HepG2 (cell line): ENCODE data around the gene DDAH1. TPM values are rescaled to one million over a fixed set of nuclear protein-coding genes. Genes with fewer than 3 reads are reported as not detected.

Experiments used
- CCDC6 ChIP-seq: sonication (generic); formaldehyde crosslinking; IDR thresholded peaks from 2 replicates; pipeline ENCODE4 v1.8.1; 2022; ENCODE audit warnings: mild to moderate bottlenecking, missing genetic modification reagents, moderate library complexity
- GTF3A ChIP-seq: sonication (generic); formaldehyde crosslinking; conservative IDR thresholded peaks from 2 replicates; pipeline ENCODE4 v1.4.0; 2020; ENCODE audit warnings: mild to moderate bottlenecking, missing genetic modification reagents
- HDAC6 ChIP-seq: fragments of 200-600 bp; sonication (generic); IDR thresholded peaks from 2 replicates; pipeline ENCODE4 v1.7.0; 2017; ENCODE audit warnings: mild to moderate bottlenecking, antibody characterized with exemption, low read length, low read depth
- NBN ChIP-seq: fragments of 450-650 bp; conservative IDR thresholded peaks from 2 replicates; pipeline ENCODE4 v1.6.1; 2017
- NR3C1 ChIP-seq: sonication (generic); formaldehyde crosslinking; IDR thresholded peaks from 2 replicates; pipeline ENCODE4 v1.4.0; 2020; ENCODE audit warnings: missing genetic modification reagents
- PAX8 ChIP-seq: sonication (generic); formaldehyde crosslinking; IDR thresholded peaks from 2 replicates; pipeline ENCODE4 v1.8.0; 2022; ENCODE audit warnings: mild to moderate bottlenecking, missing genetic modification reagents, borderline replicate concordance
- PCBP2 ChIP-seq: fragments of 200-400 bp; formaldehyde crosslinking; optimal IDR thresholded peaks from 2 replicates; pipeline ENCODE3; 2018; ENCODE audit warnings: low read length, low read depth; ENCODE audit not compliant: poor library complexity, severe bottlenecking
- PLRG1 ChIP-seq: fragments of 450-650 bp; conservative IDR thresholded peaks from 2 replicates; pipeline ENCODE4 v1.6.1; 2016
- POLR2G ChIP-seq: fragments of 200-400 bp; formaldehyde crosslinking; IDR thresholded peaks from 2 replicates; pipeline ENCODE4 v1.6.1; 2018; ENCODE audit warnings: mild to moderate bottlenecking, low read depth, low read length, moderate library complexity
- SRSF1 ChIP-seq: fragments of 200-400 bp; formaldehyde crosslinking; optimal IDR thresholded peaks from 2 replicates; pipeline ENCODE3; 2017; ENCODE audit warnings: mild to moderate bottlenecking, low read depth, low read length, moderate library complexity
- ZC3H13 ChIP-seq: sonication (generic); formaldehyde crosslinking; IDR thresholded peaks from 2 replicates; pipeline ENCODE4 v1.8.1; 2023; ENCODE audit warnings: mild to moderate bottlenecking, missing genetic modification reagents, moderate library complexity
- ZNF232 ChIP-seq: sonication (generic); formaldehyde crosslinking; IDR thresholded peaks from 2 replicates; pipeline ENCODE4 v1.4.0; 2020; ENCODE audit warnings: missing genetic modification reagents, borderline replicate concordance
- ZNF280B ChIP-seq: sonication (generic); formaldehyde crosslinking; IDR thresholded peaks from 2 replicates; pipeline ENCODE4 v1.5.0; 2020; ENCODE audit warnings: missing genetic modification reagents, mild to moderate bottlenecking, borderline replicate concordance
- ZNF800 ChIP-seq: sonication (generic); formaldehyde crosslinking; IDR thresholded peaks from 2 replicates; pipeline ENCODE4 v1.4.0; 2020; ENCODE audit warnings: missing genetic modification reagents
- polyA plus RNA-seq, 8 experiments: library from polyadenylated mRNA; depleted of rRNA in 3 of 8; stranded (reverse) in 7 of 8; unstranded in 1 of 8; fragments of >200 nt; fragmentation: Illumina TruSeq in 4 of 8; extraction: Trizol in 4 of 8; gene quantifications; 2 replicates each; pipeline versions ENCODE4 v1.2.1 to v1.2.3, GENCODE V29; 2011 to 2016; ENCODE audit warnings: low read depth in 4 of 8, missing spikeins in 1 of 8, mixed read lengths in 1 of 8; ENCODE audit not compliant: insufficient read depth in 1 of 8
- total RNA-seq, 5 experiments: library from RNA; depleted of rRNA; stranded (reverse); fragments of >200 nt; fragmentation: Illumina TruSeq; extraction: Trizol; gene quantifications; 2 replicates each; pipeline ENCODE4 v1.2.3, GENCODE V29; 2016; ENCODE audit warnings: low read depth in 1 of 5
- TF ChIP-seq, protein P1 (sequence below): sonication (generic); formaldehyde crosslinking; IDR thresholded peaks from 2 replicates; pipeline ENCODE4 v1.4.0; 2020; ENCODE audit warnings: missing genetic modification reagents, low read depth, mild to moderate bottlenecking, borderline replicate concordance
- TF ChIP-seq, protein P2 (sequence below): sonication (generic); formaldehyde crosslinking; IDR thresholded peaks from 2 replicates; pipeline ENCODE4 v1.4.0; 2020; ENCODE audit warnings: missing genetic modification reagents, borderline replicate concordance
- TF ChIP-seq, protein P3 (sequence below): sonication (generic); formaldehyde crosslinking; IDR thresholded peaks from 2 replicates; pipeline ENCODE4 v1.4.0; 2020; ENCODE audit warnings: missing genetic modification reagents
- TF ChIP-seq, protein P4 (sequence below): sonication (generic); formaldehyde crosslinking; IDR thresholded peaks from 2 replicates; pipeline ENCODE4 v1.5.1; 2020; ENCODE audit warnings: missing genetic modification reagents, mild to moderate bottlenecking, borderline replicate concordance

The DDAH1 gene
- total and polyA plus RNA-seq, 2 of the 13 experiments (the other 11 are each of a cell fraction or from before 2014, with no cell fraction given) = 39.7 to 64.4 TPM

DNA sequence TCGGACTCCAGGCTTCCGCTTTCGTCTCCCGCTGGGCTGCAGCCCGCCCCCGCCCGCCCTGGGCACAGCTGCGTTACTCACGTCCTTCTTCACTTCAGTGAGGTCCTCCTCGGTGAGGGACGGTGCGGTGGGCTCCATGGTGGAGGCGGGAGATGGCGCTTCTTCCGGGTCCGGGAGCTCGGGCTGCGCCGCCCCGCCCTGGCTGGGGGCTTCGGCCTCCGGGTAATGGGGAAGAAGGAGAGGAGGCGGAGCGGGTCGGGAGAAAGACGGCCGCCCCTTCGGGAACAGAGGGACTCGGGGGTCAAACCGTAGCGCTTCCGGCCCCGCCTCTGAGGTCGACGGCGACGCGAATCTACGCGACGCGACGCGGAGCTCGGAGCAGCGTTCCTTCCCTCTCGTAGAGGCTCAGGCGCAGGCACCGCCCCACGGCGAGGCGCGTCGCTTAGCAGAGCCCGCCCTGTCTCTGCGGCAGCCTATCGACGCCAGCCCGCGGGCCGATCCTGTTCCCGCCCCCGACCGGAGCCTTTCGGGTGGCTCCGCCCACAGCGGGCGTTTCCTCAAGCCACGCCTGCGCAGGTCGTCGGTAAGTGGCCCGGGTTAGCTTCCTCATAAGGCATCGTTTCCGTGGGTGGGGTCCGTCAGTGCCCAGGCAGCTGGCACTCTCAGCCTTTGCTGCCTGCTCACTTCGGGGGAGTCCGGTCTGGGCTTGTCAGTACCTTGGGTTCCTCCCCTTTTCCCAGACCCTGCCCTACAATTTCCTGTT lies 188.6 kb downstream of the DDAH1 start, which contains the start of gene BCL10 (continued):
- TF ChIP-seq NR3C1 = no peak
- TF ChIP-seq ZNF800 (CRISPR knock-in tag) = no peak
- TF ChIP-seq, protein P1, sequence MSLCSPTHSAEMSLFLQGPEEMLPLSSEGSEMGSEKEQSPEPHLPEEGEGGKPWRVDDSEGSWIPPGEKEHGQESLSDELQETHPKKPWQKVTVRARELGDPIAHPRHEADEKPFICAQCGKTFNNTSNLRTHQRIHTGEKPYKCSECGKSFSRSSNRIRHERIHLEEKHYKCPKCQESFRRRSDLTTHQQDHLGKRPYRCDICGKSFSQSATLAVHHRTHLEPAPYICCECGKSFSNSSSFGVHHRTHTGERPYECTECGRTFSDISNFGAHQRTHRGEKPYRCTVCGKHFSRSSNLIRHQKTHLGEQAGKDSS (CRISPR knock-in tag) = no peak
- peak; percentile 72 for TF ChIP-seq SRSF1
- no peak for TF ChIP-seq CCDC6 (CRISPR knock-in tag)
- TF ChIP-seq HDAC6 = no peak
- TF ChIP-seq ZC3H13 (CRISPR knock-in tag) = no peak
- TF ChIP-seq ZNF232 (CRISPR knock-in tag) = no peak
- TF ChIP-seq GTF3A = no peak
- peak; percentile 81 for TF ChIP-seq POLR2G
- no peak for TF ChIP-seq PCBP2
- no peak for TF ChIP-seq NBN
- TF ChIP-seq, protein P2, sequence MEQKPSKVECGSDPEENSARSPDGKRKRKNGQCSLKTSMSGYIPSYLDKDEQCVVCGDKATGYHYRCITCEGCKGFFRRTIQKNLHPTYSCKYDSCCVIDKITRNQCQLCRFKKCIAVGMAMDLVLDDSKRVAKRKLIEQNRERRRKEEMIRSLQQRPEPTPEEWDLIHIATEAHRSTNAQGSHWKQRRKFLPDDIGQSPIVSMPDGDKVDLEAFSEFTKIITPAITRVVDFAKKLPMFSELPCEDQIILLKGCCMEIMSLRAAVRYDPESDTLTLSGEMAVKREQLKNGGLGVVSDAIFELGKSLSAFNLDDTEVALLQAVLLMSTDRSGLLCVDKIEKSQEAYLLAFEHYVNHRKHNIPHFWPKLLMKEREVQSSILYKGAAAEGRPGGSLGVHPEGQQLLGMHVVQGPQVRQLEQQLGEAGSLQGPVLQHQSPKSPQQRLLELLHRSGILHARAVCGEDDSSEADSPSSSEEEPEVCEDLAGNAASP (CRISPR knock-in tag) = peak; percentile 28; the same call in 1 of the 2 replicates
- TF ChIP-seq, protein P3, sequence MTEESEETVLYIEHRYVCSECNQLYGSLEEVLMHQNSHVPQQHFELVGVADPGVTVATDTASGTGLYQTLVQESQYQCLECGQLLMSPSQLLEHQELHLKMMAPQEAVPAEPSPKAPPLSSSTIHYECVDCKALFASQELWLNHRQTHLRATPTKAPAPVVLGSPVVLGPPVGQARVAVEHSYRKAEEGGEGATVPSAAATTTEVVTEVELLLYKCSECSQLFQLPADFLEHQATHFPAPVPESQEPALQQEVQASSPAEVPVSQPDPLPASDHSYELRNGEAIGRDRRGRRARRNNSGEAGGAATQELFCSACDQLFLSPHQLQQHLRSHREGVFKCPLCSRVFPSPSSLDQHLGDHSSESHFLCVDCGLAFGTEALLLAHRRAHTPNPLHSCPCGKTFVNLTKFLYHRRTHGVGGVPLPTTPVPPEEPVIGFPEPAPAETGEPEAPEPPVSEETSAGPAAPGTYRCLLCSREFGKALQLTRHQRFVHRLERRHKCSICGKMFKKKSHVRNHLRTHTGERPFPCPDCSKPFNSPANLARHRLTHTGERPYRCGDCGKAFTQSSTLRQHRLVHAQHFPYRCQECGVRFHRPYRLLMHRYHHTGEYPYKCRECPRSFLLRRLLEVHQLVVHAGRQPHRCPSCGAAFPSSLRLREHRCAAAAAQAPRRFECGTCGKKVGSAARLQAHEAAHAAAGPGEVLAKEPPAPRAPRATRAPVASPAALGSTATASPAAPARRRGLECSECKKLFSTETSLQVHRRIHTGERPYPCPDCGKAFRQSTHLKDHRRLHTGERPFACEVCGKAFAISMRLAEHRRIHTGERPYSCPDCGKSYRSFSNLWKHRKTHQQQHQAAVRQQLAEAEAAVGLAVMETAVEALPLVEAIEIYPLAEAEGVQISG (CRISPR knock-in tag) = peak; percentile 83
- TF ChIP-seq PAX8 (CRISPR knock-in tag) = no peak
- no peak for TF ChIP-seq PLRG1
- TF ChIP-seq, protein P4, sequence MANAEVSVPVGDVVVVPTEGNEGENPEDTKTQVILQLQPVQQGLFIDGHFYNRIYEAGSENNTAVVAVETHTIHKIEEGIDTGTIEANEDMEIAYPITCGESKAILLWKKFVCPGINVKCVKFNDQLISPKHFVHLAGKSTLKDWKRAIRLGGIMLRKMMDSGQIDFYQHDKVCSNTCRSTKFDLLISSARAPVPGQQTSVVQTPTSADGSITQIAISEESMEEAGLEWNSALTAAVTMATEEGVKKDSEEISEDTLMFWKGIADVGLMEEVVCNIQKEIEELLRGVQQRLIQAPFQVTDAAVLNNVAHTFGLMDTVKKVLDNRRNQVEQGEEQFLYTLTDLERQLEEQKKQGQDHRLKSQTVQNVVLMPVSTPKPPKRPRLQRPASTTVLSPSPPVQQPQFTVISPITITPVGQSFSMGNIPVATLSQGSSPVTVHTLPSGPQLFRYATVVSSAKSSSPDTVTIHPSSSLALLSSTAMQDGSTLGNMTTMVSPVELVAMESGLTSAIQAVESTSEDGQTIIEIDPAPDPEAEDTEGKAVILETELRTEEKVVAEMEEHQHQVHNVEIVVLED (CRISPR knock-in tag) = peak; percentile 94
- no peak for TF ChIP-seq ZNF280B (CRISPR knock-in tag)
